Epithelial cell of esophagus (primary cell): ENCODE results near the gene OR10A6.

ENCODE experiments used
- DNase-seq: peaks from one replicate; pipeline ENCODE4 v3.0.0; 2010; ENCODE audit warnings: low read depth
- H3K4me3 ChIP-seq: 2 replicates; pipeline ENCODE4 v1.5.1; 2011; ENCODE audit warnings: mild to moderate bottlenecking, low read length, control low read depth
- CTCF ChIP-seq: IDR thresholded peaks from 2 replicates; pipeline ENCODE4 v1.5.1; 2011; ENCODE audit warnings: low read depth, mild to moderate bottlenecking, low read length, control low read depth, inconsistent platforms; ENCODE audit not compliant: insufficient read depth; ENCODE audit errors: missing control alignments

OR10A6 gene

GRCh38 chr11:7944123-7944522 is 13.1 kb upstream of the OR10A6 start:
- DNase-seq: no peak
- H3K4me3 ChIP-seq: no peak overlapping the region
- no peak for TF ChIP-seq CTCF

GRCh38 chr11:7941608-7942007 is 10.5 kb upstream of the OR10A6 start, which contains the start of gene OR10A3:
Gene OR10A3, minus strand, starts transcription at chr11:7941708. Its CDS starts 2,188 bp downstream, at chr11:7939520.
- no peak within 1 kb of the TSS for H3K4me3 ChIP-seq
- no peak for DNase-seq
- TF ChIP-seq CTCF: no peak

- no peak for TF ChIP-seq CTCF
- DNase-seq: no peak
- H3K4me3 ChIP-seq: no peak overlapping the region
Observed at GRCh38 chr11:7941146-7941545, 10.1 kb upstream of the OR10A6 start.

- peak; percentile 80 for DNase-seq
- TF ChIP-seq CTCF: no peak
- H3K4me3 ChIP-seq: no peak overlapping the region
Observed at GRCh38 chr11:7936615-7937014, 5.5 kb upstream of the OR10A6 start.

- no peak for TF ChIP-seq CTCF
- H3K4me3 ChIP-seq: no peak overlapping the region
- peak; percentile 81 for DNase-seq
Observed at GRCh38 chr11:7927635-7928034, 3.4 kb downstream of the OR10A6 start.

- TF ChIP-seq CTCF: no peak
- DNase-seq: no peak
- no peak overlapping the region for H3K4me3 ChIP-seq
Observed at GRCh38 chr11:7924536-7924935, 6.5 kb downstream of the OR10A6 start.

- no peak overlapping the region for H3K4me3 ChIP-seq
- no peak for TF ChIP-seq CTCF
- peak; percentile 22 for DNase-seq
Observed at GRCh38 chr11:7918141-7918540, 12.9 kb downstream of the OR10A6 start.
